Panc1 (cell line): ENCODE results near the gene LARP7. TPM values are rescaled to one million over a fixed set of nuclear protein-coding genes. Genes with fewer than 3 reads are reported as not detected.

Source experiments
- ATAC-seq: fragments of 200-7000 bp; cut with Tn5 transposase; 2 replicates; pipeline ENCODE4 v1.9.1; 2020; ENCODE audit warnings: mild to moderate bottlenecking, moderate library complexity
- BruUV-seq: library from RNA; stranded (reverse); fragments of 400-500 nt; replicated peaks from 2 replicates; lab custom pipeline; 2021; lab: Mats Ljungman, UMichigan
- CTCF ChIA-PET: fragments of 300-600 bp; sonication (Branson Sonifier 250); formaldehyde crosslinking; loops from one replicate; lab custom pipeline; 2022; ENCODE audit warnings: antibody characterized with exemption; lab: Charles Lee
- POLR2A ChIA-PET: fragments of 300-600 bp; sonication (Branson Sonifier 250); formaldehyde crosslinking; loops from one replicate; lab custom pipeline; 2022; ENCODE audit warnings: antibody characterized with exemption; lab: Charles Lee
- DNase-seq: peaks from one replicate; pipeline ENCODE4 v3.0.0-alpha.2; 2010; ENCODE audit warnings: low read depth, low spot score
- H3K27ac ChIP-seq: 2 replicates; pipeline ENCODE4 v1.5.1; 2011; ENCODE audit warnings: mild to moderate bottlenecking, low read length, inconsistent platforms
- H3K27me3 ChIP-seq: fragments of 200-500 bp; sonication (Bioruptor generic); 2 replicates; pipeline ENCODE4 v1.6.0; 2014; ENCODE audit warnings: low read length, inconsistent platforms; ENCODE audit not compliant: control insufficient read depth, insufficient read depth
- H3K36me3 ChIP-seq: fragments of 200-500 bp; sonication (Bioruptor generic); 2 replicates; pipeline ENCODE4 v1.5.1; 2014; ENCODE audit warnings: inconsistent platforms, mild to moderate bottlenecking, low read length, moderate library complexity; ENCODE audit not compliant: control insufficient read depth, insufficient read depth
- H3K4me1 ChIP-seq: 2 replicates; pipeline ENCODE4 v1.5.1; 2011; ENCODE audit warnings: inconsistent platforms, mild to moderate bottlenecking, low read length, moderate library complexity; ENCODE audit not compliant: control insufficient read depth, insufficient read depth
- H3K4me3 ChIP-seq, 2 experiments: 2 replicates each; pipeline ENCODE4 v1.5.1; 2011 to 2012; ENCODE audit warnings: low read depth in 2 of 2, low read length in 2 of 2, mild to moderate bottlenecking in 2 of 2, inconsistent platforms in 1 of 2, moderate library complexity in 1 of 2
- H3K9me3 ChIP-seq: fragments of 200-500 bp; sonication (Bioruptor generic); 2 replicates; pipeline ENCODE4 v1.5.1; 2014; ENCODE audit warnings: low read depth, mild to moderate bottlenecking, inconsistent platforms, low read length, moderate library complexity; ENCODE audit not compliant: control insufficient read depth, insufficient read depth
- CTCF ChIP-seq: fragments of 450-650 bp; IDR thresholded peaks from 2 replicates; pipeline ENCODE4 v1.5.1; 2017; ENCODE audit warnings: mild to moderate bottlenecking
- POLR2AphosphoS5 ChIP-seq: IDR thresholded peaks from 2 replicates; pipeline ENCODE4 v1.6.1; 2012; ENCODE audit warnings: mild to moderate bottlenecking, low read depth, low read length, moderate library complexity
- REST ChIP-seq, 2 experiments: IDR thresholded peaks; 2 replicates each; pipeline ENCODE4 v1.6.1; 2011 to 2012; ENCODE audit warnings: low read depth in 2 of 2, control low read depth in 1 of 2, low read length in 1 of 2, mild to moderate bottlenecking in 1 of 2, moderate library complexity in 1 of 2; ENCODE audit not compliant: insufficient read depth in 1 of 2
- SIN3A ChIP-seq: IDR thresholded peaks from 2 replicates; pipeline ENCODE4 v1.6.1; 2012; ENCODE audit warnings: low read depth, mild to moderate bottlenecking, low read length, moderate library complexity, borderline replicate concordance; ENCODE audit not compliant: insufficient read depth
- TCF7L2 ChIP-seq: IDR thresholded peaks from 2 replicates; pipeline ENCODE4 v1.6.1; 2011; ENCODE audit warnings: mild to moderate bottlenecking, low read depth, low read length, inconsistent platforms
- in situ Hi-C: cut with HindIII; loops from 2 replicates; pipeline ENCODE4 v1.10.0; 2016; ENCODE audit warnings: low sequenced_read_pairs, low pct_unique_long_range_greater_than_20kb
- intact Hi-C: fragments of 100-400 bp; cut with micrococcal nuclease; formaldehyde crosslinking; loops from one replicate; pipeline ENCODE4 v1.10.0; 2022; ENCODE audit not compliant: unreplicated experiment
- total RNA-seq: library from RNA; stranded (reverse); gene quantifications from one replicate; pipeline ENCODE4 v1.2.1, GENCODE V29; 2021; ENCODE audit not compliant: unreplicated experiment

Gene LARP7
- total RNA-seq, 1 experiment from 2014 or later = 21.7 TPM

- no peak overlapping the region for H3K27ac ChIP-seq
- BruUV-seq = no TSS peak
- H3K4me1 ChIP-seq = no peaks in the 10 kb centered on the region
- H3K4me3 ChIP-seq = no peak overlapping the region
- TF ChIP-seq CTCF (no peak), POLR2AphosphoS5 (no peak), TCF7L2 (no peak), REST (IDR thresholded peaks at IDR 0.05; ENCODE audit: insufficient read depth in 1 of 2, low read depth in 2 of 2, low read length in 1 of 2) (no peak), SIN3A (no peak)
- DNase-seq = no peak
- ATAC-seq = no peak
- intact Hi-C loops = no loop called here
- H3K27me3 ChIP-seq = no peaks in the 10 kb centered on the region
- no peaks in the 10 kb centered on the region for H3K36me3 ChIP-seq
- in situ Hi-C loops = no loop called here
- H3K9me3 ChIP-seq = no peaks in the 10 kb centered on the region
- ChIA-PET CTCF (no interaction called here), POLR2A (interaction anchor here (0.6 kb wide), 1 partner anchor 456 kb away, joined by 13 read pairs; no protein-coding TSS in a partner anchor)
Measured at GRCh38 chr4:112680996-112681395, 44.1 kb downstream of the LARP7 start.

- H3K4me1 ChIP-seq = no peaks in the 10 kb centered on the region
- in situ Hi-C loops = no loop called here
- no peak for TF ChIP-seq SIN3A
- no peak for TF ChIP-seq POLR2AphosphoS5
- no peak for TF ChIP-seq REST (IDR thresholded peaks at IDR 0.05; ENCODE audit: insufficient read depth in 1 of 2, low read depth in 2 of 2, low read length in 1 of 2)
- no peak for TF ChIP-seq CTCF
- TF ChIP-seq TCF7L2 = no peak
- no peaks in the 10 kb centered on the region for H3K27me3 ChIP-seq
- H3K36me3 ChIP-seq = no peaks in the 10 kb centered on the region
- DNase-seq (no peak), ATAC-seq (no peak)
- ChIA-PET POLR2A (no interaction called here), CTCF (no interaction called here)
- no TSS peak for BruUV-seq
- no peak overlapping the region for H3K27ac ChIP-seq
- no peaks in the 10 kb centered on the region for H3K9me3 ChIP-seq
- intact Hi-C loops = no loop called here
- H3K4me3 ChIP-seq = no peak overlapping the region
Measured at GRCh38 chr4:112693507-112693906, 56.6 kb downstream of the LARP7 start.
